Measurements from ENCODE around the gene NTM. TPM values are rescaled to one million over a fixed set of nuclear protein-coding genes. Genes with fewer than 3 reads are reported as not detected.

The NTM gene
- total RNA-seq, 6 donors from 2014 or later: 4.1 to 151 (median 115) TPM

GRCh38 chr11:131976021-131976420 is 605.6 kb downstream of the NTM start:
- no peaks in the 10 kb centered on the region for H3K4me1 ChIP-seq
- DNase-seq (no peak), ATAC-seq (ENCODE audit: low FRiP score in 2 of 2) (no peak)
- no peaks in the 10 kb centered on the region for H3K9me3 ChIP-seq
- H3K27ac ChIP-seq: no peak overlapping the region
- H3K36me3 ChIP-seq: no peaks in the 10 kb centered on the region
- TF ChIP-seq POLR2A (IDR thresholded peaks at IDR 0.05): no peak
- TF ChIP-seq, protein P1, sequence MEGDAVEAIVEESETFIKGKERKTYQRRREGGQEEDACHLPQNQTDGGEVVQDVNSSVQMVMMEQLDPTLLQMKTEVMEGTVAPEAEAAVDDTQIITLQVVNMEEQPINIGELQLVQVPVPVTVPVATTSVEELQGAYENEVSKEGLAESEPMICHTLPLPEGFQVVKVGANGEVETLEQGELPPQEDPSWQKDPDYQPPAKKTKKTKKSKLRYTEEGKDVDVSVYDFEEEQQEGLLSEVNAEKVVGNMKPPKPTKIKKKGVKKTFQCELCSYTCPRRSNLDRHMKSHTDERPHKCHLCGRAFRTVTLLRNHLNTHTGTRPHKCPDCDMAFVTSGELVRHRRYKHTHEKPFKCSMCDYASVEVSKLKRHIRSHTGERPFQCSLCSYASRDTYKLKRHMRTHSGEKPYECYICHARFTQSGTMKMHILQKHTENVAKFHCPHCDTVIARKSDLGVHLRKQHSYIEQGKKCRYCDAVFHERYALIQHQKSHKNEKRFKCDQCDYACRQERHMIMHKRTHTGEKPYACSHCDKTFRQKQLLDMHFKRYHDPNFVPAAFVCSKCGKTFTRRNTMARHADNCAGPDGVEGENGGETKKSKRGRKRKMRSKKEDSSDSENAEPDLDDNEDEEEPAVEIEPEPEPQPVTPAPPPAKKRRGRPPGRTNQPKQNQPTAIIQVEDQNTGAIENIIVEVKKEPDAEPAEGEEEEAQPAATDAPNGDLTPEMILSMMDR (IDR thresholded peaks at IDR 0.05): no peak
- H3K4me3 ChIP-seq: no peak overlapping the region
- WGBS, 2 donors: 52 to 73% methylated on average over 3 of the region's 3 CpGs
- no peaks in the 10 kb centered on the region for H3K27me3 ChIP-seq

GRCh38 chr11:131977231-131977630 is 606.8 kb downstream of the NTM start:
- H3K36me3 ChIP-seq: no peaks in the 10 kb centered on the region
- TF ChIP-seq EP300 (IDR thresholded peaks at IDR 0.05) (no peak), POLR2A (IDR thresholded peaks at IDR 0.05) (no peak), POLR2AphosphoS5 (IDR thresholded peaks at IDR 0.05) (no peak)
- TF ChIP-seq, protein P1 (IDR thresholded peaks at IDR 0.05): no peak
- no peak overlapping the region for H3K4me3 ChIP-seq
- no peaks in the 10 kb centered on the region for H3K9me3 ChIP-seq
- no peak for DNase-seq
- WGBS, 2 donors: 86 to 94% methylated on average over 6 of the region's 6 CpGs
- no peak overlapping the region for H3K27ac ChIP-seq
- no peak for ATAC-seq (ENCODE audit: low FRiP score in 2 of 2)
- H3K27me3 ChIP-seq: no peaks in the 10 kb centered on the region
- no peaks in the 10 kb centered on the region for H3K4me1 ChIP-seq

DNA sequence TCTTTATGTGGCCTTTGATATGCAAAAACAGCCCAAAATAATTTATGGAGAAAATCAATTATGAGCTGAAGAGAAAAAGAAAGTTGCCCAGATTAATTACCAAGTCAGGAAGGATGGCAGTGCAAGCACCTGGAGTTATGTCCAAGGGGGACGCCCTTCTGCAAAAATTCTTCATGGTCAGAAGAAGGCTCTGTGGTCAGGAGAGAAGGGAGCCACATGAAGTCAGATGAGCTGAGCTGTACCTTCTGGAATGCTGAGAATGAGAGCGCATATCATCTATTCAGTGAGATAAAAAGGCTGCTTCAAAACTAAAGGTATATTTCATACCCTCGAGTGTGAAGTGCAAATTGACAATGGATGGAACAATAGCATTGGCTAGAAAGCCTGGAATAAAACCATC is 607.4 kb downstream of the NTM start:
- ATAC-seq (ENCODE audit: low FRiP score in 2 of 2) (no peak), DNase-seq (no peak)
- H3K4me3 ChIP-seq: no peak overlapping the region
- H3K27ac ChIP-seq: no peak overlapping the region
- no peaks in the 10 kb centered on the region for H3K27me3 ChIP-seq
- 79 to 85% methylated on average over 3 of the region's 3 CpGs for WGBS, 2 donors
- no peaks in the 10 kb centered on the region for H3K4me1 ChIP-seq
- H3K9me3 ChIP-seq: no peaks in the 10 kb centered on the region
- no peak for TF ChIP-seq POLR2AphosphoS5 (IDR thresholded peaks at IDR 0.05)
- no peak for TF ChIP-seq POLR2A (IDR thresholded peaks at IDR 0.05)
- TF ChIP-seq, protein P1 (IDR thresholded peaks at IDR 0.05): no peak
- no peak for TF ChIP-seq EP300 (IDR thresholded peaks at IDR 0.05)
- no peaks in the 10 kb centered on the region for H3K36me3 ChIP-seq

DNA sequence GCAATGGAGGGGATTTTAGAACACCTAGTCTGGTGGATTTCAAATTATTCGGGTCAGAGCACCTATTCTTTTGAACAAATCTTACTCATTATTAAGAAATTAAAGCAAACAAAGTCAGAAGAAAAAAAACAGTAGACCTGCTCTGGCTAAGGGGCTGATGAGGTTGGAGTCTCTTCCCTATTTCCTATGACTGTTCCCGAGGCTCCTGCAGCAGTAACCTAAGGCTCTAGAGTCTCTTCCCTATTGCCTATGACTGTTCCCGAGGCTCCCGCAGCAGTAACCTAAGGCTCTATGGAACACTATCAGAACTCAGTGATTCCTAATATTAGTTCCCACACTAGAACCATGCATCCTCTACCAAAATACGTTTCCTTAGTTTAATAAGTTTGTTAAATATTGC is 607.9 kb downstream of the NTM start:
- H3K27me3 ChIP-seq: no peaks in the 10 kb centered on the region
- H3K4me3 ChIP-seq: no peak overlapping the region
- WGBS, 2 donors: 61 to 70% methylated on average over 5 of the region's 5 CpGs
- no peaks in the 10 kb centered on the region for H3K4me1 ChIP-seq
- H3K9me3 ChIP-seq: no peaks in the 10 kb centered on the region
- no peak for DNase-seq
- no peak for TF ChIP-seq POLR2A (IDR thresholded peaks at IDR 0.05)
- TF ChIP-seq POLR2AphosphoS5 (IDR thresholded peaks at IDR 0.05): no peak
- TF ChIP-seq, protein P1 (IDR thresholded peaks at IDR 0.05): no peak
- TF ChIP-seq EP300 (IDR thresholded peaks at IDR 0.05): no peak
- H3K27ac ChIP-seq: no peak overlapping the region
- no peaks in the 10 kb centered on the region for H3K36me3 ChIP-seq
- ATAC-seq (ENCODE audit: low FRiP score in 2 of 2): no peak

- no peak for ATAC-seq (ENCODE audit: low FRiP score in 2 of 2)
Measured at GRCh38 chr11:131979364-131979763, 608.9 kb downstream of the NTM start.

More at GRCh38 chr11:131979364-131979763, 608.9 kb downstream of the NTM start:
- Histone ChIP-seq H3K9me3 (no peaks in the 10 kb centered on the region), H3K4me1 (no peaks in the 10 kb centered on the region), H3K36me3 (no peaks in the 10 kb centered on the region), H3K27ac (no peak overlapping the region), H3K4me3 (no peak overlapping the region), H3K27me3 (no peaks in the 10 kb centered on the region)
- 84 to 92% methylated on average over 3 of the region's 3 CpGs for WGBS, 2 donors
- DNase-seq: no peak
- TF ChIP-seq, protein P1 (IDR thresholded peaks at IDR 0.05): no peak
- TF ChIP-seq EP300 (IDR thresholded peaks at IDR 0.05): no peak
- TF ChIP-seq POLR2AphosphoS5 (IDR thresholded peaks at IDR 0.05): no peak
- no peak for TF ChIP-seq POLR2A (IDR thresholded peaks at IDR 0.05)
